Right lobe of liver (tissue), 4 donors: ENCODE data around the gene CDH23.

ENCODE experiments used
- CTCF ChIP-seq, 4 donors: fragments of 200-600 bp in 3 of 4; fragments of 450-650 bp in 1 of 4; IDR thresholded peaks; one replicate each; pipeline versions ENCODE4 v1.5.1 to v1.8.0; 2016 to 2022; ENCODE audit warnings: antibody characterized with exemption in 4 of 4, mild to moderate bottlenecking in 2 of 4
- POLR2A ChIP-seq: fragments of 450-650 bp; IDR thresholded peaks from one replicate; pipeline ENCODE4 v1.6.1; 2017; ENCODE audit warnings: antibody characterized with exemption, mild to moderate bottlenecking
- donor health status: DM: no; HTN: no; CAD: no.
- donor health status: DM: no; HTN: no; CAD: no.
- donor health status: DM: no; HTN: yes; CAD: no.

- no peak for TF ChIP-seq POLR2A
- TF ChIP-seq CTCF (IDR thresholded peaks at IDR 0.05): no peak
Observed at GRCh38 chr10:71827852-71828251, 431.1 kb downstream of the CDH23 start.
